SK-N-DZ (cell line): Measurements from ENCODE around the gene HS3ST3A1.
"Not testable (repeated sequence)": the region's sequence is repeated elsewhere in the genome, so short reads cannot be mapped to it uniquely, and the experiment has no call there.

Experiments used
- DNase-seq: peaks from one replicate; pipeline ENCODE4 v3.0.0-alpha.2; 2015; ENCODE audit warnings: low spot score

HS3ST3A1 gene

DNA sequence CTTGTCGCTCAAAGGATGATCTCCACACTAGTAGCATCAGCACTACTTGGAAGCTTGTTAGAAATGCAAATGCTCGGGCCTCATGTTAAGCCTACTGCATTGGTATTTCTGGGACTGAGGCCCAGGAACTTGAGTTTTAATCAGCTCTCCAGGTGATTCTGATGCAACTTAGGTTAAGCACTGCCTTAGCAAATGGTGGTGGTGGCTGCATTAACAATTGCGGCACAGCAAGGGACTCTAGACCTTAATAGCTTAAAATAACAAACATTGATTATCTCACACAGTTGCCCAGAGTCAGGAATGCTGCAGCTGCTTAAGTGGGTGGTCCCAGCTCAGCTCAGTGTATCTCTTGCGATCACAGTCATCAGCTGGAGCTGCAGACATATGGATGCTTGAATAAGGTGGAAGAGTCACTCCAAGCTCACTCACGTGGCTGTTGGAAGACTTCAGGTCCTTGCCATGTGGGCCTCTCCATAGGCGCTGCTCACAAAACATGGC, 25.8 kb downstream of the HS3ST3A1 start:
- peak; percentile 71 for DNase-seq

GRCh38 chr17:13575466-13575865, 26.3 kb downstream of the HS3ST3A1 start:
- DNase-seq = no peak

- DNase-seq = peak; percentile 34
Observed at GRCh38 chr17:13572581-13572980, 29.1 kb downstream of the HS3ST3A1 start.

- DNase-seq = peak; percentile 55
Observed at GRCh38 chr17:13569398-13570123, 32.2 kb downstream of the HS3ST3A1 start.

DNA sequence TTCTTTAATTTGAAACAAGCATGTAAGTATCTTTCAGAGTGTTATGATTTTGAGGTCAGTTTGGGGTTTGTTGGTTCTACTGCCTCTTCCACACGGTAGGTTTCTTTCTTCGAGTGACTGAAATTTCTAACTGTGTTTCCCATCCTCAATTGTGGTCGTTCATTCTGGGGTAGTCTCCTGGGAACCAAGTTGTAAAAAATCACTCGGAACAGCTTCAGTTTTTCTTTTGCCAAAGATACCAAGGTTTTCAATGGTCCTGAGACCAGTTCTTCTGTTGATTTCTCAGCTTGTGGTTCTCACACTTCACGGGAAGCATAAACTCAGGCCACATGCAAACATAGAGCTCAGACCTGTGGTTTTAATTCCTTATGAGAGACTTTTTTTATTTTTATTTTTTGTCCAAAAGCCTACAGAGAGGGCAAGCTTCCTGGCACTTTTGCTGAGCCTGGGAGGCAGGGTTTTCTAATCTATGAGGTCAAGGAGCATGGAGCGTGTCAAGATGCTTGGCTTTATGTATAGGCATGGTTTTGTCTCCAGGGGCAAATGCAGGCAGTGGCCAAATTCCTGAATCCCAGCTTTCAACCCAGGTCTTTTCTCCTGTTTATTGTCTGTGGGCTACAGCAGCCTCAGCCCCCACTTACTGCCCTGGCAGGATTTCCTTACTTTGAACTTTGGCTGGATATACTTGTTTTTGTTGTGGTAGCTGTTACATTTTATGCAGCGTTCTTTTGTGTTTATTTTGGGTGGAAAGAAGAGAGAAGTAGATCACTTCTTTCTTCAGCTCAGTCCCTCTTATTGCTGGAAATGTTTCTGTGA, 32.9 kb downstream of the HS3ST3A1 start:
- DNase-seq = no peak

GRCh38 chr17:13563866-13564265, 37.9 kb downstream of the HS3ST3A1 start:
- DNase-seq = no peak

- DNase-seq = no peak
Observed at GRCh38 chr17:13562271-13562800, 39.4 kb downstream of the HS3ST3A1 start.

DNA sequence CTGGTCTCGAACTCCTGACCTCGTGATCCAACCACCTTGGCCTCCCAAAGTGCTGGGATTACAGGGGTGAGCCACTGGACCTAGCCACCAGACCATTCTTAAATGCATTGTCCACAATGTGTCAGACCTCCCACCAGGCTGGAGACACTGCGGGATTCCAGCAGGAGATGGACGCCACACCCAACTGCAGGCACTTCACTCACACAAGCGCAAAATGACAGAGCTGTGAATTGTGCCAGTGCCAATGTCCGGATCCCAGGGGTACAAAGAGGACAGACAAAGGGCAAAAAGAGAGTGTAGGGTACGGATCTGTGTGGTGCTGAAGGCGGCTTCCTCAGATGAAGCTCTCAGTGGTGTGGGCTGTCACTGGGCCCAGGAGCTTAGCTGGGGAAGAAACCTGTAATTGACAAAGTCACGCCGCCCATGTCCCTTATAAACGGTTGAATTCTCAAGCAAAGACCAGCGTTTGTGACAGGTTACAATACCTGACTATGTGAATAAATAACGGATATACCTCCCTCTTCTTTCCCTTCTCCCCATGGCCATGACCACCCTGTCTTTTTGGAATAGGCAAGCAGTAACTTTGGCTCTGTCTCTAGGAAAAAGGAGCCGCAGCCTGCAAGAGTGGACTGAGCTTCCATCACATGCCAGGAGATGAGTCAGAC, 40.0 kb downstream of the HS3ST3A1 start:
- DNase-seq = no peak

GRCh38 chr17:13560935-13561334, 40.8 kb downstream of the HS3ST3A1 start:
- no peak for DNase-seq

- no peak for DNase-seq
Observed at GRCh38 chr17:13558588-13558987, 43.1 kb downstream of the HS3ST3A1 start.

DNA sequence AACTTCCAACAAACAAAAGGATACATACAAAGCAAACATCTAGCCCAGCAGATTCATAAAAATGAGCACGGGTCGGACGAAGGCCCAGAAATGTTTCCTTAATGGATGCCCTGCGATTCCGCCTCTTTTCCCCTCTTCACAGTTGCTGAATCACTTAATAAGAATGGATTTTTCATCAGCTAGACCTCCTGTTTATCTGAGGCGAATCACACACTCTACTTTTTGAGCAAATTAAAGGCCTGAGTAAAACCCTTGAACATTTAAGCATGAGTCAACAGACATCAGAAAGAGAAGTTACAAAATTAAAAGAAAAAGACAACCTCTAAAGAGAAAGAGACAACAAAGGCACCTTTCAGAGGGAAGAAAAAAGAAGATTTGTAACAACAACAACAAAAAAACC, 44.7 kb downstream of the HS3ST3A1 start:
- DNase-seq = no peak

- no peak for DNase-seq
Observed at GRCh38 chr17:13554231-13554630, 47.5 kb downstream of the HS3ST3A1 start.

DNA sequence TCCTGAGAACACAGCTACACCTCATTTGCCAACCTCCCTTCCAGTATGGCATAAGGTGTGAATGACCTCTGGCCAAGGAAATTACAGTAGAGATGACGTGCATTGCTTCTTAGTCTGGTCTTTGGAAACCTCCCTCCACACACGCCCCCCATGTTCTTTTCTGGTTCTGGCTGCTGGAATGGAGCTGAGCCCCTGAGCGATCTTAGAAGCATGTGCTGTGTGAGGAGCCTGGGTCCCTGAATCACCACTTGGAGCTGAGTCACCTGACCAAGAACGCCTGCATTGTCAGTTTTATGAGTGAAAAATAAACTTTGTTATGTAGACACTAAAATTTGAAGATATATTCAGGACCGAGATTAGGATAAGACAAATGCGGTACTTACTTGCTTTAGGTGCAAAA, 51.4 kb downstream of the HS3ST3A1 start:
- no peak for DNase-seq

GRCh38 chr17:13548576-13548975, 53.2 kb downstream of the HS3ST3A1 start:
- DNase-seq = not testable (repeated sequence)

- DNase-seq = no peak
Observed at GRCh38 chr17:13546851-13547250, 54.9 kb downstream of the HS3ST3A1 start.

- no peak for DNase-seq
Observed at GRCh38 chr17:13545941-13546340, 55.8 kb downstream of the HS3ST3A1 start.

DNA sequence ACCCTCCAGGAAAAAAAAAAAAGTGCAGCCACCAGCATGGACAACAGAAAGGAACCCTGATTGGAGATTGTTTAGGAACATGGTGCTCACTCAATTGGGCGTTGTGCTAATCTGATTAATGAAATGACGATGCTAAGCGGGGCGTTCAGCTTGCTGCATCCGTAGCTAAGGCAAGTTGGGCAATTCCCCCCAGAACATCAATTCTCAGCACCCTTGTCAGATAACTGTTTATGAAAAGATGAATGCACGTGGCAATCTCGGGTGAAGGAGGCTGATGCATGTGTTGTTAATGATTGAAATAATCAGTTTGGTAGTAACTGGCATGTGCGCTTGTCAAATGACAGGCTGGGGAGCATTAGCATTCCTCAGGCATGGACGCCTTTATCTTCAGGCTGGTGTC, 57.0 kb downstream of the HS3ST3A1 start:
- no peak for DNase-seq

DNA sequence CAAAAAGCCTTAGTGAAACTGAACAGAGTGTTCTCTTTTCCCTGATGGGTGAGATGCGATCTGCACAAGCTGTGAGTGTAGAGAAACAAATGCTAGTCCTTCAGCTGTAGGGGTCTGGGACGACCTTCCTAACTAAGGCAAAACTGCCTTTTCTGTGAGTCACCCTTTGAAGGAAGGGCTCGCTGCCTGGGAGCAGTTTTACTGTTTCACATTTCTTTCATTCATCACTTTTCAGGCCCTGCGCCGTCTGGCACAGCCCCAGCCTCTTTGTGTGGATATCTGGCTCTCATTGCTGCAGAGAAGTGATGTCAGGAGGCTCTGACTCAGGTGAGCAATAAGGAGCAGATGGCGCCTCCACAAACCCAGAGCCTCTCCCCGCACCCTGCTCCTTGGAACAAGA, 57.4 kb downstream of the HS3ST3A1 start:
- DNase-seq = no peak

DNA sequence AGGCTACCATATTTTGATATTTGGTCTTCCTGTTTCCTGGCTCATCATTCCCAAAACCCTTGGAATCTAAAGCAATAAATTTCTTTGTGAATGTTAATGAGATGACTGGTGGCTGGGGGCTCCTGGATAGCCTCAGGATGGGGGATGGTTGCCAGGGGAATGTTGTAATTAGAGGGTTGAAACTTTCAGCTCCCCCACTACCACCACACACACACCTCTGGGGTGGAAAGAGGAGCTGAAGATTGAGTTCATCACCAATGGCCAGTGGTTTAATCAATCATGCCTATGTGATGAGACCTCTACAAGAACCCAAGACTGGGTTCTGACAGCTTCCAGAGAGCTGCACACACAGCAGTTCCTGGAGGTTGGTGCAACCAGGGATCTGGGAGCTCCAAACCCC, 59.1 kb downstream of the HS3ST3A1 start:
- no peak for DNase-seq

- DNase-seq = no peak
Observed at GRCh38 chr17:13541032-13541480, 60.7 kb downstream of the HS3ST3A1 start.

DNA sequence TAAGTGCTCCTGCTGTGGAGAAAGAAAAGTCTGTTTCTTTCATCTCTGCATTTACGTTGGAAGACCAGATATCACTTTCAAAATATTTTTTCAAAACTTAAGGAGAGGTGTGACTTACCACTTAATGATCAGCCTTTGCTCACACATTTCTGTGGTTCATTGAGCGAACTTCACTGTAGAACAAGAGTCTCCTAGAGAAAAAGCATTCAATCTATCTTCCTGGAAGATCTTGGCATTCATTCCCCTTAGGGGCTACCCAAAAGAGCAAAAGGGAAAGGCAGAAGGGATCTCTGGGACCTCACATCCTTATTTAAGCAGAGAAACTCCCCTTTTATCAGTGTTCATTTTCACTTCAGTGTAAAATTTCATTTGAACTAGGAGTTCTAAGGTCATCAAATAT, 61.2 kb downstream of the HS3ST3A1 start:
- no peak for DNase-seq

- DNase-seq = no peak
Observed at GRCh38 chr17:13539421-13539820, 62.3 kb downstream of the HS3ST3A1 start.
